ENCODE measurements around the gene PALS1. TPM values are rescaled to one million over a fixed set of nuclear protein-coding genes. Genes with fewer than 3 reads are reported as not detected.
A peak's percentile ranks its signal among the peaks of the same experiment; 100 is the strongest.

The PALS1 gene
- 15.6 TPM for polyA plus RNA-seq (2013, experiment 1 of 2; ENCODE audit: insufficient read length)
- polyA plus RNA-seq (2013, experiment 2 of 2; ENCODE audit: insufficient read length), result 14.6 TPM

DNA sequence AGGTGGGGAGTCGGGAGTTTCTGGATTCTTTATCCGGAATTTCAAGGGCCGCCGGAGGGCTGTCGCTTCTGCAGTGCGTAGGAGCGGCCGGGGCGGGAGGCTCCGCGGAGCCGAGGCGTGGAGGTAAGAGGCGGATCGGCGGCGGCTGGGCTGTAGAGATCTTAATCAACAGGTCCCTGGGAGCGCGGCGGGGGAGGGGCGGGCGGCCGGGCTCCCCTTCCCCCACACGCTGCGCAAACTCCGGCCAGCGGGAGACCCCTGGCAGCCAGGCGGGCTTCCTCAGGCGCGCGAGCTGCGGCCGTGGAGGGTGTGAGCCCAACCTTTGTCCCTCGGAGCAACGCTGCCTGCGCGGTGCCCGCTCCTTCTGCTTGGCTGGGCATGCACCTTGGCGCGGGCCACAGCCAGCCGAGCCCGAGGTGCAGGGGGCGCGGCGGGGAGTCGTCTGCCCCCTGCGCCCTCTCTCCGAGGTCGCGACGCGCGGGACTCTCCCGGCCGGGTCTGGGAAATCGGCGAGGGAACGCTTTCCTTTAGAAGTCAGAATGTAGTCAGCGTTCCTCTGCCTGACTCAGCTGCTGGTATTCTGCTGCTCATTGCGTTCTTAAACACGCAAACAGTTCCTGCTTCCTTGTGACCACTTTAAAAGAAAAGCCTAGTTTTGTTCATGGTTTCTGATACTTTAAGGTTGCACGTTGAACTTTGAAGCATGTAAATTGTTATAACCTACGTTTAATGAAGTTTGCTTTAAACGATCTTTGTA lies at the start of gene PALS1:
PALS1 (plus strand) TSS at position 25 of the 757 bp plus-strand sequence. CDS start 37,736 bp downstream, outside the sequence.
- DNase-seq, result peak; percentile 77

DNA sequence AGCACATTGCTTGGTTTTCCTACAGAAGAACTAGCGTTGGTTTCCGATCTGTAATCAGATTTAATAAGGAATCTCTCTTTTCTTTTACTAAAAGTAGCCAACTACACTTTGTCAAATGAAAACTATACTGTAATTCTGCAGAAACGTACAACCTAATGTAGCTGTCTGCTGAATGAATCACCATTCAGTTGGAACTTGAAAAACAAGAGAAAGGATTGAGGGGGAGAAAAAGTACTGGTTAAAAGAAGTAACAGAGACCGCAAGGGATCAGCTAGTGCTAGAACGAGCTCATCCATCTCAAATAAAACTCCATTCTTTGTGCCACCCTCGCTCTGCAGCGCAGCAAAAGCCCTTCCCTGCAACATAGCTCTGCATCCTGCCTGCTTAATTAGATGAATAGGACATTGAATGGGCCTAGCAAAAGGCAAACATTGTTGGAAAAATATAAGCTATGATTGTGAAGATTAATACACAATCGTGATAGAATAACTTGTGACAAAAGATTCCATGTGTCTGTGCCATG lies 49.4 kb upstream of the PALS1 start:
- DNase-seq, result peak; percentile 6

DNA sequence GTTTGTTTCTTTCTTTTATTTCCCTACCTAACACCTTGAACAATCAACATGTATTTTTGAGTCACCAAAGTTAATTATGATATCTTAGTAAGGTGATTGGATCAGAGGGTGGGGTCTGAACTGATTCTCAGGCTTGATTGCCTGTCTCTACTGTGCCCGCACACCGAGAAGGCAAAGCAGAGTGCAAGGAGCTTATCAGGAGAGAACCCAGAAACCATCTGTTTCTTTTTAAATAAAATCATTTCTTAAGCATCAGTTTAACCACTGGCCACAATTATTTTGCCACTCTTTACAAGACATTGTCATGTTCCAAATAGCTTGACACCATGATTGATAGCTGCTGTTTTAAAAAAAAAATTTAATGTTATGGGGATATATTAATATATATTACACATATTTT lies 48.9 kb upstream of the PALS1 start:
- DNase-seq, result no peak

DNA sequence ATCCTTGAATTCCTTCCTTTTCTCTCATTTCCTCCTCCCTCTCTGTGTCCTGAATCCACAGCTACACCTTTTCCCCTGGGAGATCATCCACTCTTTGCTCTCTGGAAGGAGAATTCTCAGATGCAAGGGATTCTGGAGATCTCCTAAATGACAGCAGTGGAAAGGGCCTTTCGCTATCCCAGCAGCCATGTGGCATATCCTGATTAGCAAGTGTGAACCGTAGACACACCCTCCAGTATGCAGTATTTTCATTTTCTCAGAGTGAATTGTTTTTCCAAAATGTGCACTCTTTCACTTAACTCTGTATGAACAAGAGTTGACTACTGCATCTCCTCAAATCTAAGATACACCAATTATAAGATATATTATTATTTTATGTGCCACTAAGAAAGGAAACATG lies 46.0 kb upstream of the PALS1 start:
- DNase-seq, result no peak

DNA sequence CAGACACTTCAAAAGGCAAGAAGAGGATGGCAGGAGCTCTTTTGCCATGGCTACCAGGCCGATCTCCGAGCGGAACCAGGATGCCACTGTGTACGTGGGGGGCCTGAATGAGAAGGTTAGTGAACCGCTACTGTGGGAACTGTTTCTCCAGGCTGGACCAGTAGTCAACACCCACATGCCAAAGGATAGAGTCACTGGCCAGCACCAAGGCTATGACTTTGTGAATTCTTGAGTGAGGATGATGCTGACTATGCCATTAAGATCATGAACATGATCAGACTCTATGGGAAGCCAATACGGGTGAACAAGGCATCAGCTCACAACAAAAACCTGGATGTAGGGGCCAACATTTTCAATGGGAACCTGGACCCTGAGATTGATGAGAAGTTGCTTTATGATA lies 42.2 kb upstream of the PALS1 start:
- DNase-seq, result no peak

DNA sequence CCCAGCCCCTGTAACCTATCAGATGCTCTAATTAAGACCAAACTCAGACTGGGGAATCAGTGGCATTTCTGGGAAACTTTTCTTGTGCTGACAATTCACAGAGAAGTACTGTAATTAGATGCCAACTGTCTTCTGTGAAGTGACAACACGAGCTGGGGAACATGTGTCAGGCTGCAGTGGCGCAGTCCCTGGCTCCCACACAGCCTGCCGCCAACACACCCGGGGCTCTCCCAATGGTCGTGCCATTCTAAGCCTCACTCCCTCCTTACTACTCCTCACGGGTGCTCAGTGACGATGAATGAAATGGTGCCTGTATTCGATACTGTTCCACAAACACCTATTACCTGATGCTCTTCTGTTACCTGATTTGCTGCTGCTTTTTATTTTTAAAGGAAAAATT lies 33.4 kb upstream of the PALS1 start:
- no peak for DNase-seq

DNA sequence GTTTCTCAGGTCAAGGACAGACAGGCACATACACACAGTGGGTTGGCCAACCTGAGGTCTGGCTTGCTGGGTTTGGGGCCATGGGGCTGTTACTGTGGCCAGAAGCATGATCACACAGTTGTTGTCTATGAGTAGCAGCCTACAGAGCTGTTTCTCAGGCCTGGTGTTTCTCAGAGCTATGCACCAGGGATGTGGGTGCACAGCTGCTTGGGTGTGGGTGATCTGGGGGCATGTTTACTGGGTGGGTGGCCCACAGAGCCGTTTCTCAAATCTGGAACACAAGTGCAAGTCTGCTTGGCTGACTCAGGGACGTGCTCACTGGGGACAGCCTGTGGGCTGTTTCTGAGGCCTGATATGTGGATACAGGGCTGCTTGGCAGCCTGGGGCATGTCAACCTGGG lies 23.1 kb upstream of the PALS1 start:
- DNase-seq, result no peak

DNA sequence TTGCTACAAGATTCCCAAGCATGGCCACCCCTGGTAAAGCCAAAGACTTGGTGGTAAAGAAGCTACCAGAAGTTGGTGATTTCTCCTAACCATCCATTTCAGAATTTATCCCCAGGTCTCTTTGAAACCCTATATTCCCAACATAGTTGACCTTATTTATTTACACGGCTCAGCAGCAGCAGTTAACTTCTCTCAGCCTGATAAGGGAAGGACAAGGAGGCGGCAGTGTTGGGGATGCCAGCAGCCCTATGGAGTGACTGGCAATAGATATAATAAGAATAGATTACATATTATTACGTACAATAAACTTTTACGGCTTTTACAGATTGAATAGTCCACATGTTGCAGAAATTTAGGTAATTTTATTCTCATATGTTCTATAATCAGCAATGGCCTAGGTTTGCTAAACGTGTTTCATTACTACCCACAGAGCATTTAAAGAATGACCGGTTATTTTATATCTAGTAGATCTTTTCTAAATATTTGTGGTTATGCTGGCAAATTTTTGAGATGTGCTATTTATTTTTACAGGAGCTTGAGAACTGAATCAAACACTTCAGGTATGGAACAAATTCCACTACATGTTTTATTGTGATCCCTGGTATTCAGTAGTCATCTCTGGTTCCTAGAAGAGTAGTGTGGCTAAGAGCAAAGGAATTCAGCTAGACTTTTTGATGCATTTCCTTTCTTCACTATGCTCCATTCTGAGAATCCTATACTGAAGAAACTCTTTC lies 19.8 kb upstream of the PALS1 start:
- DNase-seq, result peak; percentile 90

DNA sequence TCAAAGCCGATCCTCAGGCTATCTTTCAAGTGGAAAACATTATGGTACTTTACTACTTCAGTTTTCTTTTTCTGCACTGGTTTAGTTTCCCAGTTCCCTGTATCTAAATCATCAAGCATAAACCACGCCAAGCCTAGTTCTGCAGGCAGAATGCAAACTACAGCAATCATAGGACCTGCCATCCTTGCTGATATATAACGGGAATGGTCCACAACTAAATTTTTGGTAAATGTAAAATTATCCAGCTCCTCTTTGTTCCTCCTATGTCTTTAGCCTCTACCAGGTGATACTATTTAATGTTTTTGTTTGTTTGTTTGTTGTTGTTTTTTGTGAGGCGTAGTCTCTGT lies 19.3 kb upstream of the PALS1 start:
- DNase-seq, result no peak

DNA sequence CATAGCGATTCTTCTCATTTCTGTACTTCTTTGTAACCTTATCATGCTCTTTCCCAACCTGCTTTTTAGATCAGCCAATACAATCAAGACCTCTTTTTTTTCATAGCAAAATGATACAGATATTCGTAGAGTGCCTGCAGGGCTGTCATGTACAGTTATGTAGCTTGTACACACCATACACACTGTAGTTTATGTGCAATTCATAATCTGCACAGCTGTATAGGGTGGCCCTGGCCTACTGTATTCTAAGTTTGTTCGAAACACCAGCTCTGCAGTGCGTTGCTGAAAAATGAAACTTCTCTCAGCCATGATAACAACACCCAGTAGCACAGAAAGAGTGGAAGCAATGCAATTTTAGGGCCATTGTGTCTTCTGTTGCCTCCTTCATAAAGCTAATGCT lies 15.7 kb upstream of the PALS1 start:
- DNase-seq, result no peak

DNA sequence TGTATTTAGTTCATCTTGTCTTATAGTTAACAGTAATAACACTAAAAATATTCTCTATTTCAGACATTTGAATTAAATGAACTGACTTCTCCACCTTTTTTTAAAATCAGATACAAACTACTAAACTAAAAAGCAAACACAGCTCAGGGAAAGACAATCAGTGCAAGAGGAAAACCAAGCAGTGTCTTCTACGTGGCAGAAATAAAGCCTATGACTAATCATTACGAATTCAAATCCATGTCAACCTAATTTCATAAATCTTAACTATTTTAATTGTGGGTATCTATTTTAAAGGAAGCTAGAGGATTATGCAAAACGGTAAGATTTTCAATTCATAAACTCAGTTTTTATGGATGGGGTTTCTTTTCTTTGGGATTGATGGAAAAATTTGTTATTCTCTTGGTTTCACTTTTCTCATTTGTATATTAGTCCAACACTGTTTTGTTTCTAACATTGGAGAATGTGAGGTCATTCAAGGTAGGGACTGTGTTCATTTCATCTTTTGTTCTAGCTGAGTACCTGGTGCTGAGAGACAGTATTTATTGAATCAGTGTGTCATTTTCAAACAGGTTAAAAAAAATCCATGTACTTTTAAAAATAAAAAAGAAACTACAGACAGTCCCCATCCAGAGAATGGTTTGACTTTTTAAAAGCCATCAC lies 12.8 kb upstream of the PALS1 start:
- peak; percentile 13 for DNase-seq

DNA sequence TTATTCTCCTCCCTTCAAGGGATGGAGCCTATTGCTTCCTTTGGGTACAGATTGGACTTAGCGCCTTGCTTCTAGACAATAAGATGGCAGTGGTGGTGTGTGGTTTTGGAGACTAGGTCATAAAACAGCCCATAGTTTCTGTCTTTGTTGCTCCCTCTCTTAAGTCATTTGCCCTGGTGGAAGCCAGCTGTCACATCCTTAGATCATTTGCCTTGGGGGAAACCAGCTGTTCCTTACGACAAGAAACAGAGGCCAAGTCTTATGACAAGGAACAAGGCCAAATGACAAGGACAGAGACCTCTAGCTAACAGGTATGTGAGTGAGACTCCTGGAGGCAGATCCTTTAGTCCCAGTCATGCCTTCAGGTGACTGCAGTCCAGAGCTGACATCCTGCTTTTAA lies 9.2 kb upstream of the PALS1 start:
- DNase-seq, result no peak

DNA sequence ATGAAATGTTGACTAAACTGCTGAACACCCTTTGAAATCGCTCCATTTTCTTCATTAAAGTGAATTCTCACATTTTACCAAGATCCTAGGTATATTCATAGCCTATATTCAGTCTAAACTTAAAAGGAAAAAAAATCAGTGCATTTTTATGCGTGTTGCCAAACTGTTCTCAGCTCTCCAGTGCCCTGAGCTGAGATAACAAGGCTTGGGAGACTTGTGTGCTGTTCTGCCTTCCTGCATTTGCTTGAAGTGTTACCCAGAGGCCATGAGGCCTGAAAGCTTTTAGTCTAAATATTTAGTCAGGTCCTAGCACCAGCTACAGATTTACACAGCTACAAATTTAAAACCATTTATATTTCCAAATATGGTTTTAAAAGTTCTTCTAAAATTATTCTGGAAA lies 8.6 kb upstream of the PALS1 start:
- no peak for DNase-seq

DNA sequence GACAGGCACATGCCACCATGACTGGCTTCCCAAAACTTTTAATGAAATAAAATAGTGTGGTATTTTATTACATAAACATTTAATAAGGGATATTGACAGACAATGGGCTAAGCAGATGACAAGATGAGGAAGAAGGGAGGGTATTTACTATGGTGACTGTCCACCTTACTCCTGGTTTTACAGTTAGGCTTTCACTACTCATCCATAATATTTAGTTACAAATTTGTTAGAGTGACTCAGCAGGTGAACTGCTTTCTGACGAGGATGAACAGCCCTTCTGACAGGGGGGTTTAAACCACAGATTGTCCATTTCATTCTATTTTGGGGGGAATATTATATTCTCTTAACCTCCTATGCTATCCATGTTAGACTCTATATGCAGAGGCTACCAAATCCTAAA lies 3.6 kb upstream of the PALS1 start:
- DNase-seq, result no peak

DNA sequence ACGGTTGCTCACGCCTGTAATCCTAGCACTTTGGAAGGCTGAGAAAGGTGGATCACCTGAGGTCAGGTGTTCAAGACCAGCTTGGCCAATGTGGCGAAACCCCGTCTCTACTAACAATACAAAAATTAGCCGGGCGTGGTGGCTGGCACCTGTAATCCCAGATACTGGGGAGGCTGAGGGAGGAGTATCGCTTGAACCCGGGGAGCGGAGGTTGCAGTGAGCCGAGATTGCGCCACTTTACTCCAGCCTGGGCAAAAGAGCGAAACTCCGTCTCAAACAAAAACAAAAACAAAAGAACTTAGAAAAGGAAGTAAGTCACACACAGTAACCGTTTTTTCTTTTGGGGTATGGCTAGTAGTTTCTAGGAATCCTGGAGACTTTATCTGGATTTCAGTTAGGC lies 1.7 kb upstream of the PALS1 start:
- DNase-seq, result no peak

DNA sequence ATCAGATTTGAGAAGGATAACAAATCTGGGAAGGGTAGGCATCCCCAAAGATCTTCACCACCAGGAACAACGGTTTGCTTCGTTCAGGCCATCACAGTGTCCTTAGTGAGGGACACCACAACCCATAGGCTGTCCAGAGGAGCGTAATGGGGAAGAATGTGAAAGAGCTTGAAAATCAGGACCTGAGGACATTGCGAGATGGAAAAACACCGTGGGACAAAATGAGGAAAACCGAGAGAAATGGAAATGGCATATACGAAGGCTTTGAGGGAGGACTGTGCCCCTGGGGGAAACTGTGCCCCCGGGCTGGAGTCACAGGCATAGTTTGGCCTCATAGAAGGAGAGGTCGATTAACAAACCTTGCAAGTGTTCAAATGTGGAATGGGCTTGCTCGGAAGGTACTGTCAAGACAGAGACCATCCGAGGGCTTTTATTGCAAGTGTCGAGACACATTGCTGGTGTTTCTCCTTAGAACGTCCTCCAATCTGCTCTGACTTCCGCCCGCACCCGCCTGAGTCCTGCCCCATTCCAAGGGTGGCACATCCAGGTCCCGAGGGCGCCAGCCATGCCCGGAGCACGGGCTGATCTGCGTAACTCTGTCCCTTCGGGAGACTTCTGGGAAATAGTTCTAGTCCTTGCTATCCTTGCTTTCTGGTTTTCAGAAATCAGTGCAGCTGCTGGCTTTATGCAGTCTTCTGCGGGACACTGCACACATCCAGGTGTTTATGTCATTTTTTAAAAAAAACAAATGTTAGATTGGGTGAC lies 885 bp upstream of the PALS1 start:
- no peak for DNase-seq

DNA sequence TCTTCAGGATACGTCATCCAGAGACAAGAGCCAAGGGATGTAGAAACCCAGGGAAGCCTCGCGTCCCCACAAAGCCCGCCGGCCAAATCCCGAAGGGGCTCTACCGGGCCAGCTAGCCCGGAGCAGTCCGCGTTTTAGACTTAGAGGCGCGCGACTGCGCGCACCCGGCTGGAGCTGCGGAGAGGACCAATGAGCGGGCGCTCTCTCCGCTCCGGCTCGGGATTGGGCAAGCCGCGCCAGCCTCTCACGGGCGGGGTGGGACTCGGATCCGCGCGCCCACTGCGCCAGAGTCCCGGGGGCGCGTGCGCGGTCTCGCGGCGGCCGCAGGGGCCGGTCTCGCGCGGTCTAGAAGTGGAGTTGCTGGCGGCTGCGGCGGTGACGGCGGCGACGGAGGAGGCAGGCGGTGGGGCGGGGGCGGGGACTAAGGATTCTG lies 241 bp upstream of the PALS1 start:
- DNase-seq, result peak; percentile 98

DNA sequence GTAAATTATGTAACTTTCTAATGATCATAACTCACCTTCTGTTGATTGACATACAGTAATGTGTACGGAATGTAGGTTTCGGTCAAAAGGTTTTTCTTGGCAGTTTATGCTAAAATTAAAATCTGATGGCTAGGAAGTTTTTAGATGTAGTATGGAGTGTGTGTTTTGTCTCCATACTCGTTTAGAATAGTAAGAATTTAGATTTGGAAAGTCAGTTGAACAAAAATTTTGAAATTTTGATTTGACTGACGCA lies 859 bp downstream of the PALS1 start:
- no peak for DNase-seq

DNA sequence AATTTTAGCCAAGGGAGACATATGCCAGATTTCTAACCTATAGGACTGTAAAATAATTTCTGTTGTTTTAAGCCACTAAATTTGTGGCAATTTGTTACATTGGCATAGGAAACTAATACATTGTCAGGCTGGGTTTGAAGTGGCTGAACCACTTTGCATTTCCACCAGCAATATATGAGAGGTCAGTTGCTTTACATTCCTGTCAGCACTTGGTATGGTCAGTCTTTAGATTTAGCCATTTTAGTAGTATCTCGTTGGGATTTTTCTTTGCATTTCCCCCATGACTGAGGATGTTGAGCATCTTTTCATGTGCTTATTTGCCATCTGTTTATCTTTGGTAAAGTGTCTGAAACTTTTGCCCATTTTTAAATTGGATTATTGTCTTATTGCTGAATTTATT lies 3.9 kb downstream of the PALS1 start:
- no peak for DNase-seq

DNA sequence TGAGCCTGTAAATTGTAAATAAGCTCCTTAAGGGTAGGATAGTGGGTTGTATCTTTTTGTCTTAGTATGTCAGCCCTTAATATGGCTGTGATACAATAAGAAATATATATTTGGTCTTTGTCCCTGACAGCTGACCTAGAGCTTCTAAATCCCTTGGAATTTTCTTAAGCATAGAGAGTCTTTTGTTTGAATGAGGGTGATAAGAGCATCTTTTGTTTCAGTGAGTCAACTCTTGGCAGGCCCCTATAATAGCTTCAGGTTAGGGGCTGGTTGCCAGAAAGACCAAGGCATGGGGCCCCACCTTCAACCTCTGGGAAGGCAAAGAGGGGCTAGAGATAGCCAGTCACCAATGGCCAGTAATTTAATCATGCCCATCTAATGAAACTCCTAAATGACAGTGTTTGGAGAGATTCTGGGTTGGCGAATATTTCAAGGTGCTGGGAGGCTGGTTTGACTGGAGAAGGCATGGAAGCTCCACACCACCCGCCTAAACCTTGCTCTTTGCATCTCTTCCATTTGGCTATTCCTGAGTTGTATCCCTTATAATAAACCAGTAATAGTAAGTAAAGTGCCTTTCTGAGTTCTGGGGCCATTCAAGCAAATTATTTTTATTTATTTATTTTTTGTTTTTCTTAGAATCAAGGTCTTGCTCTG lies 10.5 kb downstream of the PALS1 start:
- peak; percentile 17 for DNase-seq

DNA sequence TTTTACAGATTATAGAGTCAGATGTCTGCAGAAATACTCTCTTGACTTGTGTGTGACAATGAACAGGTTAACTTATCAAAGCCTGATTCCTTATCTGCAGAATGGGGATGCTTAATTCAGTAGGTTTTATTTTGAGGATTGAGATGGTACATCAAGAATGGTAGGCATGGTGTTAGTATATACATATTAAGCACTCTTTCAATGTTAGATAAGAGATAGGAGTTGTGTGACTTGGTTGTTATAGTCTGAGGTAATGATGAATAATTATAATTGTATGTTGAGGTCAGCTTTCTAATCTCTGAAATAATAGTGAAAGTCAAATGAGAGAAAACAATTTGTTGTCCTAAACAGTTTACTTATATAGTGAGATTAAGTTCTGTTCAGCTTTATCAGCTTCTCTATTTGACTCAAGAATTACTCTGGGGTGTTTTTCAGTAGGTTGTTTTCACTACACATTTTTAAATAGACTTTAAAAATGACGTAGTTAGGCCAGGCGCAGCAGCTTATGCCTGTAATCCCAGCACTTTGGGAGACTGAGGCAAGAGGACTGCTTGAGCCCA lies 11.9 kb downstream of the PALS1 start:
- DNase-seq, result no peak

DNA sequence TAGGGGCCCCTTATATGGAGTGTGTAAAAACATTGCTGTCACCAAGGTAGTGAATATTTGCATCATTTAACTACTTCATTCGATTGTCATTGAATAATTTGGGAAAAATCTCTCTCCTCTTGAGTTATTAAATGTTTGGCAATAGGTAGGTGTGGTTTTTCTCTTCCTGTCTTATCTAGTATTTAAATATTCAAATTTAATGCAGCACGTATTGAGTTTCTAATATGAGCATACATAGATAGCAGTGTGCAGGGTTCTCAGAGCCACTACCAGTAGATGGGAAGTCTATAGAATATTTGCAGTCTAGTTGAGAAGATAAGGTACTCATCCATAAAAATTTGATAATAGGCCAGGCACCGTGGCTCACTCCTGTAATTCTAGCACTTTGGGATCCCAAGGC lies 16.7 kb downstream of the PALS1 start:
- no peak for DNase-seq

Data from fibroblast of skin of abdomen (primary cell).